Stimulated activated naive B cell treated with anti-CD40 and anti-IgM and Interleukin-4, amounts not matched to agents 10 μg/mL and 1 μg/mL and 100 μg/mL, for 72 hours (primary cell): ENCODE results near the gene COL24A1.

Source experiments
- ATAC-seq, 2 donors: fragments of 150-1000 bp; cut with Tn5 transposase; replicated peaks; 2 replicates each; pipeline ENCODE4 v1.10.0; 2021; ENCODE audit warnings: moderate library complexity in 1 of 2
- DNase-seq: peaks from one replicate; pipeline ENCODE4 v3.0.0; 2021
- H3K27ac Mint-ChIP-seq: one replicate; pipeline ENCODE4 v1.8.0; 2022; ENCODE audit warnings: mild to moderate bottlenecking, mixed read lengths
- H3K27me3 Mint-ChIP-seq, 2 donors: one replicate each; pipeline ENCODE4 v1.8.0; 2022; ENCODE audit warnings: mixed read lengths in 2 of 2
- H3K36me3 Mint-ChIP-seq, 2 donors: one replicate each; pipeline ENCODE4 v1.8.0; 2022; ENCODE audit warnings: mixed read lengths in 2 of 2, mild to moderate bottlenecking in 1 of 2
- H3K4me1 Mint-ChIP-seq, 2 donors: one replicate each; pipeline ENCODE4 v1.8.0; 2022; ENCODE audit warnings: mixed read lengths in 2 of 2, mild to moderate bottlenecking in 1 of 2
- H3K4me3 Mint-ChIP-seq, 2 donors: one replicate each; pipeline ENCODE4 v1.8.0; 2022; ENCODE audit warnings: mild to moderate bottlenecking in 2 of 2, mixed read lengths in 2 of 2, moderate library complexity in 1 of 2
- H3K9me3 Mint-ChIP-seq, 2 donors: one replicate each; pipeline ENCODE4 v1.8.0; 2022; ENCODE audit warnings: mixed read lengths in 2 of 2, mild to moderate bottlenecking in 1 of 2

The COL24A1 gene

DNA sequence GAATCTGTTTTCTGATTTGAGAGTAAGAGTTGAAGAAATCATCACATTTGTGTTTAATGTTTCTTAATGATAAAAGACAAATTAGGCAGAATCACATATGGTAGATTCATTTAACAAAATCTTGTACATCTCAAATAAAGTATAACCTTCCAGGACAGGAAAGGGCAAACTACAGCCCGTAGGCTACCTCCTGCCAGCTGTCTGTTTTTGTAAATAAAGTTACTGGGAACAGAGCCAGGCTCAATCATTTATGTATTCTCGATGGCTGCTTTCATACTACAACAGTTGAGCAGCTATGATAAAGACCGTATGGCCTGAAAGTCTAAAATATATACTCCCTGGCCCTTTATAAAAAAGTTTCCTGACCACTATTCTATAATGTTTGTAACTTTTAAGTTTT is 204.1 kb downstream of the COL24A1 start:
- Mint-ChIP-seq H3K4me1 (no peaks in the 10 kb centered on the region), H3K36me3 (no peaks in the 10 kb centered on the region), H3K27ac (no peak overlapping the region), H3K9me3 (peaks cover 0 to 4% of the 10 kb centered on the region in 2 donors), H3K4me3 (no peak overlapping the region), H3K27me3 (no peaks in the 10 kb centered on the region)
- ATAC-seq (no peak), DNase-seq (no peak)

DNA sequence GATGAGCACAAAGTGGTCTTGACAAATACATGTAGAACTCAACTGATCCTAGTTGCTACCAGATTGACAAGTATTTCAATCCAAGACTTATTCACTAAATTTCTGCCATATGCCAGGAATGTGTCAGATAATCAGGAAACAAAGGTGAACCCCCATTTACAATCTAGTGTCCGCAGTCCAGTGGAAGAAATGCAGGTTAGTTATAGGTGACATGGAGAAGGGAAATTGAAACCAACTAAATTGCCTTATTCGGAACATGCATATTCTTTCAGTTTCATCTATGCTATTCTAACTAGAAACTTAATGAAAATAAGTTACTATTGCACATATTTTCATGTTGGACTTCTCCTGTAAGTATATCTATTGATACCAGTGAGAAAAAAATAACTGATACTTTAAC is 209.4 kb downstream of the COL24A1 start:
- DNase-seq: no peak
- Mint-ChIP-seq H3K4me1 (no peaks in the 10 kb centered on the region), H3K36me3 (no peaks in the 10 kb centered on the region), H3K27ac (no peak overlapping the region), H3K4me3 (no peak overlapping the region), H3K9me3 (no peaks in the 10 kb centered on the region), H3K27me3 (no peaks in the 10 kb centered on the region)
- ATAC-seq: no peak

DNA sequence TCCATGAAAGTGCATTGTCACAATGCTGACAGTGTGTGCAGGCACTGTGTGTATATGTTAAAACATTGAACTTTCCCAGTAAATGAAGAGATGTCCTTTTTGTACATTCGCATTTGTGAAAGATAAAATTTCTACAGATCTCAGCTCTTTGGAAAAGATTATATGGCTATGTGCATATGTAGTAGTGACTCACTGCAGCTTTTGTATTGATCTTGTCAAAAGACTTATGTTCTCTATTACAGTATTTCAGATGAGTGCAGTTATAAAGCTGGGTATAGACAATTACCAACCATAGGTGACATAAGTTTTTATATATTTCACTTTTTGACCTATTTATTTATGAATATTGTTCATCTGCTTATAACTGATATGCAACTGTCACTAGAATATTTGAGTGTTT is 212.6 kb downstream of the COL24A1 start:
- Mint-ChIP-seq H3K27me3 (no peaks in the 10 kb centered on the region), H3K27ac (no peak overlapping the region), H3K4me1 (no peaks in the 10 kb centered on the region), H3K36me3 (no peaks in the 10 kb centered on the region), H3K4me3 (no peak overlapping the region), H3K9me3 (no peaks in the 10 kb centered on the region)
- ATAC-seq (no peak), DNase-seq (no peak)

- H3K36me3 Mint-ChIP-seq: no peaks in the 10 kb centered on the region
- no peaks in the 10 kb centered on the region for H3K9me3 Mint-ChIP-seq
- no peaks in the 10 kb centered on the region for H3K27me3 Mint-ChIP-seq
- no peak overlapping the region for H3K27ac Mint-ChIP-seq
- ATAC-seq (no peak), DNase-seq (no peak)
- no peak overlapping the region for H3K4me3 Mint-ChIP-seq
- H3K4me1 Mint-ChIP-seq: no peaks in the 10 kb centered on the region
These were observed 213.0 kb downstream of the COL24A1 start for GRCh38 chr1:85943526-85943925.

GRCh38 chr1:85940656-85941306 is 215.8 kb downstream of the COL24A1 start:
- Mint-ChIP-seq H3K36me3 (no peaks in the 10 kb centered on the region), H3K9me3 (no peaks in the 10 kb centered on the region), H3K27me3 (no peaks in the 10 kb centered on the region), H3K4me3 (no peak overlapping the region), H3K27ac (no peak overlapping the region), H3K4me1 (no peaks in the 10 kb centered on the region)
- ATAC-seq: no peak
- no peak for DNase-seq

- no peak overlapping the region for H3K27ac Mint-ChIP-seq
These were observed 217.7 kb downstream of the COL24A1 start for GRCh38 chr1:85938829-85939228.

DNA sequence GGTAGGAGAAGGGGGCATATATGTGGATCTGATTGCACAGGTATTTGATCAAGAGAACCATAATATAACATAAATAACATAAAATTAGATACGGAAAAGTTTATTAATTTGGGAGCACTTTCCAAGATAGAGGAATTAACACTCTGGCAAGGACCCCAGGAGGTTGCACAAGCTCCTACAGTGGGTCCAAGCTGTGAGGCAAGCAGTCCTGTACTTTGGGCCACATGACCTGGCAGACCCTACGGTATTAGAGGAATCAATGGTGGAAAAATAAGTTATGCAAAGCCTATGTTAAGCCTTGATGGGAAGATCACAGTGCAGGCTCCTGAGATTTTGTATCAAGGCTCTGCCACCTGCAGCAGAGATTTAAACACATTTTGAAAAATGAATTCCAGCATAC is 220.1 kb downstream of the COL24A1 start:
- no peaks in the 10 kb centered on the region for H3K9me3 Mint-ChIP-seq
- H3K27ac Mint-ChIP-seq: no peak overlapping the region
- H3K4me1 Mint-ChIP-seq: no peaks in the 10 kb centered on the region
- no peaks in the 10 kb centered on the region for H3K27me3 Mint-ChIP-seq
- DNase-seq (no peak), ATAC-seq (no peak)
- no peaks in the 10 kb centered on the region for H3K36me3 Mint-ChIP-seq
- H3K4me3 Mint-ChIP-seq: no peak overlapping the region

More at GRCh38 chr1:85938829-85939228, 217.7 kb downstream of the COL24A1 start:
- no peak for DNase-seq
- ATAC-seq: no peak
- Mint-ChIP-seq H3K36me3 (no peaks in the 10 kb centered on the region), H3K4me1 (no peaks in the 10 kb centered on the region), H3K4me3 (no peak overlapping the region), H3K9me3 (no peaks in the 10 kb centered on the region), H3K27me3 (no peaks in the 10 kb centered on the region)

DNA sequence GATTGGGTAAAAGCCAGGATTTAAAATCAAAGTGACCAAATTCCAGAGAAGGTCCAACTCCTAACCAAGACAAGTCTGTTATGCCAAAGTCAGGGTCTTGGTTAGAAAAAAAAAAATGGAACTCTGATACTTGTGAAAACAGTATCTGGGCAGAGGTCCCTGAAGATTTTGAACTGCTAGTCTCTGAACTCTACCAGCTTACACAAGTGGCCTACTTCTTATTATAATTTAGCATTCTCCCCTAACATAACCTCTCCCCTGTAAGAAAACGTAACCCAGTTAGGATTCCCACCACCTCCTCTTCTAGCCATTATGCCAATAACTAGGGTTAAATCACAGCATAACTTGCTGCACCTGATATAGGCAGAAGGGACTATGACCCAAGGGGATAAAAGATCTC is 220.5 kb downstream of the COL24A1 start:
- Mint-ChIP-seq H3K4me3 (no peak overlapping the region), H3K9me3 (no peaks in the 10 kb centered on the region)

GRCh38 chr1:85935234-85935633 is 221.3 kb downstream of the COL24A1 start:
- no peaks in the 10 kb centered on the region for H3K27me3 Mint-ChIP-seq
- DNase-seq (no peak), ATAC-seq (no peak)
- no peaks in the 10 kb centered on the region for H3K36me3 Mint-ChIP-seq
- no peak overlapping the region for H3K4me3 Mint-ChIP-seq
- no peaks in the 10 kb centered on the region for H3K4me1 Mint-ChIP-seq
- H3K27ac Mint-ChIP-seq: no peak overlapping the region
- no peaks in the 10 kb centered on the region for H3K9me3 Mint-ChIP-seq

More for the DNA sequence above, 220.5 kb downstream of the COL24A1 start:
- H3K27ac Mint-ChIP-seq: no peak overlapping the region
- no peaks in the 10 kb centered on the region for H3K4me1 Mint-ChIP-seq
- ATAC-seq: no peak
- H3K36me3 Mint-ChIP-seq: no peaks in the 10 kb centered on the region
- DNase-seq: no peak
- no peaks in the 10 kb centered on the region for H3K27me3 Mint-ChIP-seq

DNA sequence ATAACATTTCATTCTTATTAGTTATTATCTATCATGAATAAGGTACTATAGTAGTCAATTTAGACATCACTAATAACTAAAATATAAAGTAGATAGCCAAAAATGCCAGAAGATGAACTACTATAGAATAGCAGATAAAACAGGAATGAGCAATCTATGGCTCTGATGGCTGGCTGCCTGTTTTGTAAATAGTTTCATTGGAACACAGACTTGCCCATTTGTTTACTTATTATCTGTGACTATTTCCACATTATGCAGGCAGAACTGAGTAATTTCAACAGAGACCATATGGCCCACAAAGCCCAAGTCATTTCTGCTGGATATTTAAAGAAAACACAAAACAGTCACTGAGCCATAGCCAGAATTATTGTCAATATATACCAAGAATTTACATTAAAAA is 222.1 kb downstream of the COL24A1 start:
- H3K27me3 Mint-ChIP-seq: no peaks in the 10 kb centered on the region
- H3K4me3 Mint-ChIP-seq: no peak overlapping the region
- no peak overlapping the region for H3K27ac Mint-ChIP-seq
- H3K4me1 Mint-ChIP-seq: no peaks in the 10 kb centered on the region
- DNase-seq (no peak), ATAC-seq (no peak)
- H3K9me3 Mint-ChIP-seq: no peaks in the 10 kb centered on the region
- H3K36me3 Mint-ChIP-seq: no peaks in the 10 kb centered on the region

GRCh38 chr1:85933961-85934360 is 222.6 kb downstream of the COL24A1 start:
- H3K36me3 Mint-ChIP-seq: no peaks in the 10 kb centered on the region
- ATAC-seq (no peak), DNase-seq (no peak)
- no peaks in the 10 kb centered on the region for H3K9me3 Mint-ChIP-seq
- no peaks in the 10 kb centered on the region for H3K4me1 Mint-ChIP-seq
- H3K27ac Mint-ChIP-seq: no peak overlapping the region
- H3K4me3 Mint-ChIP-seq: no peak overlapping the region
- no peaks in the 10 kb centered on the region for H3K27me3 Mint-ChIP-seq

- Mint-ChIP-seq H3K4me3 (no peak overlapping the region), H3K27me3 (no peaks in the 10 kb centered on the region), H3K36me3 (no peaks in the 10 kb centered on the region), H3K27ac (no peak overlapping the region), H3K9me3 (no peaks in the 10 kb centered on the region), H3K4me1 (no peaks in the 10 kb centered on the region)
- DNase-seq (no peak), ATAC-seq (no peak)
These were observed 244.8 kb downstream of the COL24A1 start for GRCh38 chr1:85911742-85912141.

- no peak overlapping the region for H3K27ac Mint-ChIP-seq
These were observed 255.7 kb downstream of the COL24A1 start for GRCh38 chr1:85900921-85901320.

DNA sequence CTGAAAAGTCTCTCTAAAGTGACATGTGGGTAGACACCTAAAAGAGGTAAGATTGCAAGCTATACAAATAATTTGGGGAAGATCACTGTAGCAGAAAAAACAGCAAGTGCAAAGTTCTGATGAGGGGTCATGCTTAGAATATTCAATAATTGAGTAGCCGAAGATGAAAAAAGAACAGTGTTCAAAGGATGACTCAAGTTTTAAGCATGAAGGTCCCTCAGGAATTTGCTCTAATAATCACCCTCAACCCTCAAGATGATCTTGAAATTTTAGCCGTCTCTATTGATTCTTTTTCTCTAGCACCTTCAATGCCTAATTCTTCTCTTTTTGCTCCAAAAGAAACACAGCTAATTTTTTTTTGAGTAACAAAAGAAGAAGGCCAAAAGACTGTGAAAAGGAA is 257.7 kb downstream of the COL24A1 start:
- DNase-seq: no peak
- no peaks in the 10 kb centered on the region for H3K4me1 Mint-ChIP-seq
- H3K27ac Mint-ChIP-seq: no peak overlapping the region
- H3K36me3 Mint-ChIP-seq: no peaks in the 10 kb centered on the region
- no peak overlapping the region for H3K4me3 Mint-ChIP-seq
- H3K27me3 Mint-ChIP-seq: no peaks in the 10 kb centered on the region
- ATAC-seq: no peak
- no peaks in the 10 kb centered on the region for H3K9me3 Mint-ChIP-seq

More at GRCh38 chr1:85900921-85901320, 255.7 kb downstream of the COL24A1 start:
- Mint-ChIP-seq H3K4me3 (no peak overlapping the region), H3K4me1 (no peaks in the 10 kb centered on the region), H3K27me3 (no peaks in the 10 kb centered on the region), H3K36me3 (no peaks in the 10 kb centered on the region), H3K9me3 (no peaks in the 10 kb centered on the region)
- ATAC-seq: no peak
- no peak for DNase-seq

GRCh38 chr1:85894651-85895050 is 261.9 kb downstream of the COL24A1 start:
- DNase-seq: no peak
- no peaks in the 10 kb centered on the region for H3K4me1 Mint-ChIP-seq
- H3K36me3 Mint-ChIP-seq: no peaks in the 10 kb centered on the region
- peak in 1 of 2 donors; percentile 41 for ATAC-seq
- peaks cover 0 to 4% of the 10 kb centered on the region in 2 donors for H3K27me3 Mint-ChIP-seq
- no peak overlapping the region for H3K27ac Mint-ChIP-seq
- H3K4me3 Mint-ChIP-seq: no peak overlapping the region
- no peaks in the 10 kb centered on the region for H3K9me3 Mint-ChIP-seq

GRCh38 chr1:85892366-85892765 is 264.2 kb downstream of the COL24A1 start:
- Mint-ChIP-seq H3K27me3 (peaks cover 0 to 11% of the 10 kb centered on the region in 2 donors), H3K4me1 (no peaks in the 10 kb centered on the region), H3K36me3 (no peaks in the 10 kb centered on the region), H3K27ac (no peak overlapping the region), H3K9me3 (no peaks in the 10 kb centered on the region), H3K4me3 (no peak overlapping the region)
- no peak for DNase-seq
- no peak for ATAC-seq
